NB4 (cell line): ENCODE data around the gene BCAS3.

Experiments used
- CTCF ChIP-seq: IDR thresholded peaks from one replicate; pipeline ENCODE4 v1.5.1; 2012; ENCODE audit warnings: low read depth, low read length
- MAX ChIP-seq: IDR thresholded peaks from 2 replicates; pipeline ENCODE4 v1.6.1; 2011; ENCODE audit warnings: low read depth, low read length
- MYC ChIP-seq: IDR thresholded peaks from 2 replicates; pipeline ENCODE4 v1.6.1; 2011; ENCODE audit warnings: low read depth, low read length
- POLR2A ChIP-seq: IDR thresholded peaks from 2 replicates; pipeline ENCODE4 v1.6.1; 2011; ENCODE audit warnings: mild to moderate bottlenecking; ENCODE audit not compliant: insufficient read length; ENCODE audit errors: extremely low read depth

GRCh38 chr17:61070649-61071048 lies 393.0 kb downstream of the BCAS3 start:
- TF ChIP-seq POLR2A (no peak), MYC (no peak), CTCF (no peak), MAX (no peak)
